Melanocyte of skin (primary cell): ENCODE measurements around the gene SLC26A1. TPM values are rescaled to one million over a fixed set of nuclear protein-coding genes. Genes with fewer than 3 reads are reported as not detected.

Source experiments
- total RNA-seq, 2 donors: library from RNA; depleted of rRNA; stranded (reverse); fragments of >200 nt; gene quantifications; 2 replicates each; pipeline ENCODE4 v1.2.3, GENCODE V29; 2012

The SLC26A1 gene, protein sequence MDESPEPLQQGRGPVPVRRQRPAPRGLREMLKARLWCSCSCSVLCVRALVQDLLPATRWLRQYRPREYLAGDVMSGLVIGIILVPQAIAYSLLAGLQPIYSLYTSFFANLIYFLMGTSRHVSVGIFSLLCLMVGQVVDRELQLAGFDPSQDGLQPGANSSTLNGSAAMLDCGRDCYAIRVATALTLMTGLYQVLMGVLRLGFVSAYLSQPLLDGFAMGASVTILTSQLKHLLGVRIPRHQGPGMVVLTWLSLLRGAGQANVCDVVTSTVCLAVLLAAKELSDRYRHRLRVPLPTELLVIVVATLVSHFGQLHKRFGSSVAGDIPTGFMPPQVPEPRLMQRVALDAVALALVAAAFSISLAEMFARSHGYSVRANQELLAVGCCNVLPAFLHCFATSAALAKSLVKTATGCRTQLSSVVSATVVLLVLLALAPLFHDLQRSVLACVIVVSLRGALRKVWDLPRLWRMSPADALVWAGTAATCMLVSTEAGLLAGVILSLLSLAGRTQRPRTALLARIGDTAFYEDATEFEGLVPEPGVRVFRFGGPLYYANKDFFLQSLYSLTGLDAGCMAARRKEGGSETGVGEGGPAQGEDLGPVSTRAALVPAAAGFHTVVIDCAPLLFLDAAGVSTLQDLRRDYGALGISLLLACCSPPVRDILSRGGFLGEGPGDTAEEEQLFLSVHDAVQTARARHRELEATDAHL
- total RNA-seq = under 1 TPM; 0.33 to 0.34 TPM

DNA sequence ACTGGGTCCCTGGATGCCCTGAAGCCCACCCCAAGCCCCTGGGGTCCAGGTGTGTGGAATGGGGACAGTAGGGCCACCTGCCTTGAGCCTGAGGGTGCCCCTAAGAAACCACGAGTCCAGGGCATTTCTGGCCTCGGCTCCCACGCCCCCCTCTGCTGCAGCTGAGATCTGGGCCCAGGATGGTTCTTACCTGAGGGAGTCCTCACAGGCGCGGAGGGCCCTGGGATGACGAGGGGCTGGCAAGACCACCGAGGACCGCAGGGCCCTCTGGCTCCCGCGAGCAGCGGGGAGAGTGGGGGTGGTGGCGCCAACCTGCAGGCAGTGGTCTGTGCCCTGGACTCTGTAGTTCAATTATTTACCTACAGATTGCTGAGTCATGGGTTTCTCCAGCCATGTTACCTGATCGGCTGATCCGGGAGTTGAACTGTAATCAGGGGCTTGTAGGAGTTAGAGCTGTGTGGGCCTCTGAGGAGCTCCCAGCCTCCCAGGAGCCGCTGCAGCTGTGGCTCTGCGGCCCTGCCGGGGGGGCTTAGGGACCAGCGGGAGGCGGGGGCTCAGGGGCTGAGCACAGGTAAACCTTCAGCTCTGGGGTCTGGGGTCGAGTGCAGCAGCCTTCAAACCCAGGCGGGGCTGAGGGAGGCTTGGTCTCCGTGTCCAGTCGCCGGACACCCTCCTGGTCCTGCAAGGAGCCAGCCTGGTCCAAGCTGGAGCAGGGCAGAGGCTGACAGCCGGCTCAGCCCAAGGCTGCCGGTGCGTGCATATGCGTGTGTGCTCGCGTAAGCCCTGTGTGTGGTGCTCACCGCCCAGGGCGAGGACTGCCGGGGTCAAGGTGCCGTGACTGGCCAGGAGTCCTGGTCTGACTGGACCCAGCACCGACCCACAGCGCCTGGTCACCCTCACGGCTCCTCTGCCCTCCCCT lies at the start of gene SLC26A1:
Gene SLC26A1 (minus strand): TSS at position 294 of the 919 bp plus-strand sequence. CDS start 1,701 bp downstream, outside the sequence.

DNA sequence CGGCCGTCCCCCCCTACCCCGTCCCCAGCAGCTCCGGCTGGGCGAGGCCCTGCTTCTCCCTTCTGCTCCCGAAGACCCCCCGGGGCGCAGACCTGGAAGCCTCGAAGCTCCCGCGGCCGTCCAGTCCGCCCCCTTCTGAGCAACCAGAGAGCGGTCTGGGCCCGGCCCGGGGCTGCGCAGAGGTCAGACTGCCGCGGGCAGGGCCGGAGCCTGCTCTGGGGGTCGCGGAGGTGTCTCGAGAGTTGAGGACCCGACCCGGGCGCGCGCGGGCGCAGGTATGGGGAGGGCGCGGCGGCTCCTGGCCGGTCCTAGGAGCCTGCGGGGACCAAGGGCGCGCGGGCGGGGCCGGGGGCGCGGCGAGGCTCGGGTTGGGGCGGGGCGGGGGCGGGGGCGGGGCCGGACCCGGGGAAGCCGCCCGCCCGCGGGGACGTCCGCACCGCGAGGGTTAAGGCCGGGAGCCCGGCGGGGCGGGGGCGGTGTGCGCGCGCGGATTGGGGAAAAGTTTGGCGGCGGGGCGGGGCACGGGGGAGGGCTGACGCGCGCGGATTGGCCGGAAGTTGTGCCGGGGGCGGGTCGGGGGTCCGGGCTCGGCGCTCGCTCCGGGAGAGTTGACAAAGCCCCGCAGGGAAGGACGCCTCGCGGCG lies 17.9 kb upstream of the SLC26A1 start, which contains the start of gene FGFRL1:
Gene FGFRL1 (plus strand): TSS at position 605 of the 644 bp plus-strand sequence. CDS start 860 bp downstream, outside the sequence.

DNA sequence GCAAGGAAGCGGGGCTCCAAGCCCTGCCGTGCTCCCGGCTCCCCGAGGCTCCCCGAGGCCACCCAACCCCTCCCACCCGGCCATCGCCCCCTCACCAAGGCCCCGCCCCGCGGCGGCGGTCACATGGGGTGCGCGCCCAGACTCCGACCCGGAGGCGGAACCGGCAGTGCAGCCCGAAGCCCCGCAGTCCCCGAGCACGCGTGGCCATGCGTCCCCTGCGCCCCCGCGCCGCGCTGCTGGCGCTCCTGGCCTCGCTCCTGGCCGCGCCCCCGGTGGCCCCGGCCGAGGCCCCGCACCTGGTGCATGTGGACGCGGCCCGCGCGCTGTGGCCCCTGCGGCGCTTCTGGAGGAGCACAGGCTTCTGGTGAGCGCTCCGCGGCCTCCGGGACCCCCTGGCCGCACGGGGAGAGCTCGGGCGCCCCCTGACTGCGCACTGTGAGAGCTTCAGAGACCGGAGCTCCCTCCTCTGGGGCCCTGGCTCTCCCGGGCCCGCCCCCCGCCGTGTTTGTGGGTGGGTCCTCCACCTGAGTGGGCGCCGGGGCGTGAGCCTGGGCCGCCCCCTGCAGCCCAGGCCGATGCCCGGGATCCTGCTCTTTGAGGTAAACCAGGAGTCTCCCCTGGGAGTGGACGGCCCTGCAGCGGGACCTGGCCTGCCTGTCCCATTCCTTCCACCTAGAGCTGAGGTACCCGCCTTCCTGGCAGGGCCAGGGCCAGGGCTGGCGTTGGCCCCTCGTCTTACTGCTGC lies 6.2 kb downstream of the SLC26A1 start, which contains the start of gene IDUA:
Gene IDUA (plus strand): TSS at position 166 of the 745 bp plus-strand sequence. CDS start 41 bp downstream, at position 207.

DNA sequence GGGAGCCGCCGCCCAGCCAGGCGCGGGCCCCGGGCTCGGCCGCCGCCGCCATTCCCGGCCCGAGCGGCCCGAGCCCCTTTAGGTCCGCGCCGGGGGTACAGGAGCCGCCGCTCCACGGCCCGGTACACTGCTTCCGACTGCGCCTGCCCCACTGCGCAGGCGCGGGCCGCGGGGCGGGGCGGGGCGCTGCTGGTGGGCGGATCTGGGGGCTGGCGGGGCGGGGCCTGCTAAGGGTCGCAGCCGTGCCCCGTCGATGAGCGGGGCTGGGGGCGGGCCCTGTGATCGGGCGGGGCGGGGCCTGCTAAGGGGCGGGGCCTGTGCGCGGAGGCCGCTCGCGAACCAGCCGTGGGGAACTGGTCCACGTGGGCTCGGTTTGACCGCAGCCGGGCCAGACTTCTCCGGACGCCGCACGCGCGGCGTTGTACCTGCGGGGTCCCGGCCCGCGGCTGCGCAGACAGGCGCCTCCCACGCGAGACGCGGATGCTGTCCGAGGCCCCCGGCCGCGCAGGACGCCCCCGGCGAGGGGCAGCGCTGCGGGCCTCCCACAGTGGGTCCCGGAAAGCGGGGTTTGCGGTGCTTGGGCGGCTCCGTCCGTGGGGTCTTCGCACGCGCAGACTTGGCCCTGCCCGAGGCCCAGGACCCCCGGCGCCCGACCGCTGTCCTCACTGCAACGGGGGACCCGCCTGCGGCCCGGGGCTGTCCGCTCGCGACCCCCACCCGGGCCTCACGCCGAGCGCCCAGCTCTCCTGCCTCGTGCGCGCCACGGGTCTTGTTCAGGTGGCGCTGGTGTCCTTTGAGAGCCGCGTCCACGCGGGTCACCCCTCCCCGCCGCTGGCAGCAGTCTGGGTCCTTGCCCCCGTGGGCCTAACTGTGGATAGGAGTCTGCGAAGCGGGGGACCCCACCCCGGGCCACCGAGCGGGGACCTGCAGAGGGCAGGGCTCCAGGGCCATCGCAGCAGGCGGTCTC lies 19.5 kb downstream of the SLC26A1 start, which contains the start of gene DGKQ:
Gene DGKQ (minus strand): TSS at position 139 of the 967 bp plus-strand sequence. CDS start 87 bp downstream, at position 52.

Other genes starting within 250 kb of the SLC26A1 start
- not detected for gene CPLX1, start 167.3 kb downstream of the SLC26A1 start, total RNA-seq
- 10 to 100 TPM; 56.9 to 62.6 TPM for gene GAK, start 61.1 kb downstream of the SLC26A1 start, total RNA-seq
- gene TMEM175, start 60.9 kb downstream of the SLC26A1 start, total RNA-seq = 10 to 100 TPM; 13.0 to 18.6 TPM
- 10 to 100 TPM; 17.6 to 22.7 TPM for gene DGKQ, start 19.8 kb downstream of the SLC26A1 start, total RNA-seq
- 10 to 100 TPM in 1 of 2 donors, 1 to 10 TPM in 1; 6.7 to 15.8 TPM for gene IDUA, start 6.4 kb downstream of the SLC26A1 start, total RNA-seq
- 10 to 100 TPM in 1 of 2 donors, 1 to 10 TPM in 1; 4.3 to 11.7 TPM for gene FGFRL1, start 18.2 kb upstream of the SLC26A1 start, total RNA-seq
- under 1 TPM in 1 of 2 donors, not detected in 1; 0.34 TPM for gene RNF212, start 120.2 kb upstream of the SLC26A1 start, total RNA-seq
- 10 to 100 TPM; 20.0 to 42.0 TPM for gene SPON2, start 179.2 kb upstream of the SLC26A1 start, total RNA-seq